Measurements from ENCODE around the gene FAM53A.

FAM53A gene

DNA sequence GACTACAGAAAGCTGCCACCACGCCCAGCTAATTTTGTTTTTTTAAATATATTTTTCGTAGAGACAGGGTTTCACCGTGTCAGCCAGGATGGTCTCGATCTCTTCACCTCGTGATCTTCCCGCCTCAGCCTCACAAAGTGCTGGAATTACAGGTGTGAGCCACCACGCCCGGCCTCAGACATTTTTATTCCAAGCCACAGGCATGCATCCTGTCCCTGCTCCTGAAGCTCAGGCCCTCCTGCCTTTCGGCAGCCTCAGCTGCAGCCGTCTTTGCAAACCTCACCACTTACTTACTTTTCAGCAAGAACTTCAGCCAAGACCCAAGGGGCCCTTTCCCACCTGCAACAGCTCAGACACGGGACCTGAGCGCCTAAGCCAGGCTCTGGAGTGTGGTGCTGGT, 26.0 kb downstream of the FAM53A start:
- Histone ChIP-seq H3K4me1 (ENCODE audit: control insufficient read depth, insufficient read depth, low read length) (no peaks in the 10 kb centered on the region), H3K36me3 (ENCODE audit: control insufficient read depth, insufficient read depth, low read length) (no peaks in the 10 kb centered on the region), H3K27me3 (ENCODE audit: control insufficient read depth, insufficient read depth, low read length) (no peaks in the 10 kb centered on the region), H3K9me3 (ENCODE audit: control insufficient read depth, insufficient read depth, low read length) (no peaks in the 10 kb centered on the region), H3K4me3 (ENCODE audit: low read length) (no peak overlapping the region), H3K27ac (ENCODE audit: low read length) (no peak overlapping the region)
- no peak for DNase-seq (ENCODE audit: low read depth, low spot score)
- no CpG with 5 or more reads among the region's 12 CpGs for WGBS (ENCODE audit: insufficient coverage, insufficient read length)

DNA sequence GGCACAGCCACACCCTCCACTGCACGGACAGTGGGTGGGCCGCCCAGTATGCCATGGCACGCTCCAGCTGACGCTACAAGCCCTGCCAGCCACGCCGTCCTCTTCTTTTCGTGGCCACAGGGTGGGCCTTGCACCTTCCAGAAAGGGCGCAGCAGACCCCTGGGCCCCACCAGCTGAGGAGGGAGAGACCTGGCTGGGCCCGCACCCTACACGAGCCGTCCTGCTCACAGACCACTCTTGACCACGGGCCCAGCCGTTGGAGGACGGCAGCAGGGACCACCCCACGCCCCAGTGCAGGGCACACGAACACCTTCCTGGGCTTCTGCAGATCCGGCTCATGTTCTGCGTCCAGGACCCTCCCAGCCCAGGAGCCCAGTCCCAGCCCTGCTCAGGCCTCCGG, 27.1 kb downstream of the FAM53A start:
- no peaks in the 10 kb centered on the region for H3K9me3 ChIP-seq (ENCODE audit: control insufficient read depth, insufficient read depth, low read length)
- no peaks in the 10 kb centered on the region for H3K4me1 ChIP-seq (ENCODE audit: control insufficient read depth, insufficient read depth, low read length)
- H3K4me3 ChIP-seq (ENCODE audit: low read length): no peak overlapping the region
- no peak overlapping the region for H3K27ac ChIP-seq (ENCODE audit: low read length)
- WGBS (ENCODE audit: insufficient coverage, insufficient read length): no CpG with 5 or more reads among the region's 19 CpGs
- DNase-seq (ENCODE audit: low read depth, low spot score): no peak
- no peaks in the 10 kb centered on the region for H3K27me3 ChIP-seq (ENCODE audit: control insufficient read depth, insufficient read depth, low read length)
- no peaks in the 10 kb centered on the region for H3K36me3 ChIP-seq (ENCODE audit: control insufficient read depth, insufficient read depth, low read length)

DNA sequence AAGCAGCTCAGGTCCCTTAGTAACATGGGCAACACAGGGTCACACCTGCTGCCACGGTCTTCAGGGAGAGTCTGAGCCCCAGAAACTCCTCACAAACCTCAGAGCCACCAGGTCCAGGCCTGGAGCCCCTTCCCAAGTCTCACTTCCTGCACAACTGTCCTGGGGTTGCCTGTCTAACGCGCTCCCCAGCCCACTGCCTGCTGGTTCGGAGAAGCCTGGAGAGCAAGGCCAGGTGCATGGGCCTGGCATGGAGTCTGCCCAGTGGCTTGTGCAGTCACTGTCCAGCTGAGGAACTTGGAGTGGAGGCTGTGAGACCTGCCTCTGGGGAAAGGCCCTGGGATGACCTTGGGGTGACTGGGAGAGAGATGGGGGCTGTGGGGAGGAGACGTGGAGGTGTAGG, 28.0 kb downstream of the FAM53A start:
- Histone ChIP-seq H3K27me3 (ENCODE audit: control insufficient read depth, insufficient read depth, low read length) (no peaks in the 10 kb centered on the region), H3K36me3 (ENCODE audit: control insufficient read depth, insufficient read depth, low read length) (no peaks in the 10 kb centered on the region), H3K9me3 (ENCODE audit: control insufficient read depth, insufficient read depth, low read length) (no peaks in the 10 kb centered on the region), H3K4me3 (ENCODE audit: low read length) (no peak overlapping the region), H3K4me1 (ENCODE audit: control insufficient read depth, insufficient read depth, low read length) (no peaks in the 10 kb centered on the region), H3K27ac (ENCODE audit: low read length) (no peak overlapping the region)
- no CpG with 5 or more reads among the region's 5 CpGs for WGBS (ENCODE audit: insufficient coverage, insufficient read length)
- no peak for DNase-seq (ENCODE audit: low read depth, low spot score)

DNA sequence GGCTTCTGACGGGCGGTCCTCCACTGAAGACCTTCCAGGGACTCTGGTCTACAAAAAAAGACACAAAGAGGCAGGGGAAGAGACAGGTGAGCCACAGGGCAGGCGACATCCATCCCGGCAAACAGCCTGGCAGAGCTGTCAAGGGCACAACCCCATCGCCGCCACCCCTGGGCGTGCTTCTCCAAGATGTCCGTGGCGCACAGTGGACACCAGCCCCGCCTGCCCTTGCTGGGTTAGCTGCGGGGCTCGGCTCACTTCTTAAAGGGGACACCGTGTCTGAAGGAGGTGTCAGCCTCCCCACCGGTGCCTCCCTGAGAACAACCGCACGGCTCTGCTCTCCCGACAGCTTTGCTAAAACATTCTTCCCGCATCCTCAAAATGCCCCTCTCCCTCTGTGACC, 28.4 kb downstream of the FAM53A start:
- no peak for DNase-seq (ENCODE audit: low read depth, low spot score)
- Histone ChIP-seq H3K4me1 (ENCODE audit: control insufficient read depth, insufficient read depth, low read length) (no peaks in the 10 kb centered on the region), H3K27ac (ENCODE audit: low read length) (no peak overlapping the region), H3K4me3 (ENCODE audit: low read length) (no peak overlapping the region), H3K36me3 (ENCODE audit: control insufficient read depth, insufficient read depth, low read length) (no peaks in the 10 kb centered on the region), H3K9me3 (ENCODE audit: control insufficient read depth, insufficient read depth, low read length) (no peaks in the 10 kb centered on the region), H3K27me3 (ENCODE audit: control insufficient read depth, insufficient read depth, low read length) (no peaks in the 10 kb centered on the region)
- no CpG with 5 or more reads among the region's 18 CpGs for WGBS (ENCODE audit: insufficient coverage, insufficient read length)

DNA sequence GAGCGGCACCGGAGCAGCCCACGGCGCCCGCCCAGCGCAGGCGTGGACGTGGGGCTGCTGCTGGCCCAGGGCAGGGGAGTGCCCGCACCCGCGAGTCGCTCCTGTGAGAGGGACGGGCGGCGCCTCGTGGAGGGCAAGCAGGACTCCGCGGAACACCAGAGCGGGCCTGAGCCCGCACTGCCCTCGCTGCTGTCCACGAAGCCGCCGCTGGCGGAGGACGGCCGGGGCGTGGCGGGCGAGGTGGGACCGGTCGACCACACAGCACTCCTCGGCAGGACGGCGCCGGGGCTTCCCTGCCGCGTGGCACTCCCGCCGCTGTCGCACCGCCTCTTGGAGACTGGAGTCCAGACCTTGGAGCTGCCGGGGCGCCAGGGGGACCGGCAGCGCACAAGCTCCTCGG, 29.0 kb downstream of the FAM53A start:
- DNase-seq (ENCODE audit: low read depth, low spot score): no peak
- no CpG with 5 or more reads among the region's 47 CpGs for WGBS (ENCODE audit: insufficient coverage, insufficient read length)
- H3K4me3 ChIP-seq (ENCODE audit: low read length): no peak overlapping the region

DNA sequence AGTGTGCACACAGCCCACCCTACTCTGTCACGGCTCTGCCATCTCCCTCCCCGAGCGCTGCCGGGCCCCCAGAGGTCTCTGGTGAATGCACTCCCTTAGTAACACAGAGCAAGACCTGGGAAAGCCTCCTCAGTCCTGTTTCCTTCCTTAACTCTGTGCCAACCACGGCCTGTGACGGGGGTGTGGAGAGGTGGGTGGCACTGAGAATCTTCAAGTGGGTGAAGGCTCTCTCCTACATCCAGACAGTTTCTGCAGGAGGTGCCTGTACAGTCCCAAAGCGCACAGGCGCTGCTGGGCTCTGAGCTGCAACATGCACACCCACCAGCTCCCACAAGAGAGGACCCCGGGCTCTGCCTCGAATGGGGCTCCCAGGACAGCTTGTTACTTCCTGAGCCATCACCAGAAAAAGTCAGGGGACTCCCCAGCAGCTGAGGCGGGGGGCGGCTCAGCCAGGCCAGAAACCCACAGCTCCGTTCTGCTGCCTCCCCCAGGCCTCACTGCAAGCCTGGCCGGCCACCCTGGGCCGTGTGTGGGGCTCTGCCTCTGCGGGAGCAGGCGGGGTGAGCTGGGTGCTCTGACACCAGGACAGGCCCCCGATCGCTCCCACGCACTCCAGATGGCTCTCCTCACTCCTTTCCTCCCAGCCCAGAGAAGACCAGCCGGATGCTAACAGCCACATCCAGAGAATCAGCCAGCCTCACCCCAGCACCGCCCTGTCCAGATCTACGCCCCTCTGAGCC, 29.7 kb downstream of the FAM53A start:
- Histone ChIP-seq H3K27me3 (ENCODE audit: control insufficient read depth, insufficient read depth, low read length) (no peaks in the 10 kb centered on the region), H3K4me3 (ENCODE audit: low read length) (no peak overlapping the region), H3K27ac (ENCODE audit: low read length) (no peak overlapping the region), H3K4me1 (ENCODE audit: control insufficient read depth, insufficient read depth, low read length) (no peaks in the 10 kb centered on the region), H3K36me3 (ENCODE audit: control insufficient read depth, insufficient read depth, low read length) (no peaks in the 10 kb centered on the region), H3K9me3 (ENCODE audit: control insufficient read depth, insufficient read depth, low read length) (no peaks in the 10 kb centered on the region)
- DNase-seq (ENCODE audit: low read depth, low spot score): no peak
- WGBS (ENCODE audit: insufficient coverage, insufficient read length): no CpG with 5 or more reads among the region's 23 CpGs

More for the DNA sequence above, 29.0 kb downstream of the FAM53A start:
- Histone ChIP-seq H3K27me3 (ENCODE audit: control insufficient read depth, insufficient read depth, low read length) (no peaks in the 10 kb centered on the region), H3K27ac (ENCODE audit: low read length) (no peak overlapping the region), H3K36me3 (ENCODE audit: control insufficient read depth, insufficient read depth, low read length) (no peaks in the 10 kb centered on the region), H3K9me3 (ENCODE audit: control insufficient read depth, insufficient read depth, low read length) (no peaks in the 10 kb centered on the region), H3K4me1 (ENCODE audit: control insufficient read depth, insufficient read depth, low read length) (no peaks in the 10 kb centered on the region)

DNA sequence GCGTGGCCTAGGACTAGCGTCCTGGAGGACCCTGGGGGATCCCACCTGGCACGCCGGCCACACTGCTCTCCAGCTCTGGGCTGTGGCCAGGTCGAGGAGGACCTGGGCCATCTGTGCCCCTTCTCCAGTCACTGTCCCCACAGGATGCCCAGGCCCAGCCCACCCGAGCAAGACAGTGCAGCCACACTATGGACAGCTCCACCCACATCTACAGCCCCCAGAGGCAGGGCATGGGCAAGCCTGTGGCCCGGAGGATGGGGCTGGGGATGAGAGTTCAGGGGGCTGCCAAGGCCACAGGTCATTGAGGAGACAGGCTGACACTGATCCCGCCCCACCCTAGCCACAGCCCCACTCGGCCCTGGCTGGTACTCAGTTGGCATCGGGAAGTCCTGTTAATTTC, 30.3 kb downstream of the FAM53A start:
- H3K27me3 ChIP-seq (ENCODE audit: control insufficient read depth, insufficient read depth, low read length): no peaks in the 10 kb centered on the region
- DNase-seq (ENCODE audit: low read depth, low spot score): no peak
- WGBS (ENCODE audit: insufficient coverage, insufficient read length): no CpG with 5 or more reads among the region's 10 CpGs

DNA sequence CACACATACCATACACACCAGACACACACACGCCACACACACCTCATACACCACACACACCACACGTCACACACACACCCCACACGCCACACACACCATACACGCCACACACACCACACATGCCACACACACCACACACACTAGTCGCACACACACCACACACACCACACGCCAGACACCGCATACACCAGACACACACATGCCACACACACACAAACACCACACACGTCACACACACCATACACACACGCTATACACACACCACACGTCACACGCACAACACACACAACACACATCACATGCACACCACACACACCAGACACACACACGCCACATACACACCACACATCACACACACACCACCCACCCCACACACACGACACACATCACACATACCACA, 32.0 kb downstream of the FAM53A start:
- H3K4me1 ChIP-seq (ENCODE audit: control insufficient read depth, insufficient read depth, low read length): no peaks in the 10 kb centered on the region
- H3K9me3 ChIP-seq (ENCODE audit: control insufficient read depth, insufficient read depth, low read length): no peaks in the 10 kb centered on the region
- no peak overlapping the region for H3K27ac ChIP-seq (ENCODE audit: low read length)
- no peaks in the 10 kb centered on the region for H3K36me3 ChIP-seq (ENCODE audit: control insufficient read depth, insufficient read depth, low read length)
- no peaks in the 10 kb centered on the region for H3K27me3 ChIP-seq (ENCODE audit: control insufficient read depth, insufficient read depth, low read length)
- H3K4me3 ChIP-seq (ENCODE audit: low read length): no peak overlapping the region
- no peak for DNase-seq (ENCODE audit: low read depth, low spot score)
- 100% methylated on average over 12 of the region's 13 CpGs for WGBS (ENCODE audit: insufficient coverage, insufficient read length)

More for the DNA sequence above, 30.3 kb downstream of the FAM53A start:
- Histone ChIP-seq H3K9me3 (ENCODE audit: control insufficient read depth, insufficient read depth, low read length) (no peaks in the 10 kb centered on the region), H3K36me3 (ENCODE audit: control insufficient read depth, insufficient read depth, low read length) (no peaks in the 10 kb centered on the region), H3K4me1 (ENCODE audit: control insufficient read depth, insufficient read depth, low read length) (no peaks in the 10 kb centered on the region), H3K4me3 (ENCODE audit: low read length) (no peak overlapping the region), H3K27ac (ENCODE audit: low read length) (no peak overlapping the region)

DNA sequence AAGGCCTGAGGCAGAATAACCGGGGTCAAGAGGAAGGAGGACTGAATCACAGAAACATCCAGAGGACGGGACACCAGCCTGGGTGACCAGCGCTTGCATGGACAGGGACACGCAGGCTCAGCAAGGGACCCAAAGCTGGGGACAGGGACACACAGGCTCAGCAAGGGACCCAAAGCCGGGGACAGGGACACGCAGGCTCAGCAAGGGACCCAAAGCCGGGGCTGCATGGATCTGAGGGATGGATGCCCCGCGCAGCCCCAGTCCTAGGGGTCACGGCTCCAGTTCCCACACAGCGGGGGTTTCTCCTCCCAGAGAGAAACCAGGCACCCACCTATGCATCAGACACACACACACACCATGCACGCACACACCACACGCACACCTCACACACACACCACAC, 32.5 kb downstream of the FAM53A start:
- H3K9me3 ChIP-seq (ENCODE audit: control insufficient read depth, insufficient read depth, low read length): no peaks in the 10 kb centered on the region
- no peaks in the 10 kb centered on the region for H3K4me1 ChIP-seq (ENCODE audit: control insufficient read depth, insufficient read depth, low read length)
- WGBS (ENCODE audit: insufficient coverage, insufficient read length): 100% methylated on average over 2 of the region's 13 CpGs
- H3K27ac ChIP-seq (ENCODE audit: low read length): no peak overlapping the region
- DNase-seq (ENCODE audit: low read depth, low spot score): no peak
- H3K36me3 ChIP-seq (ENCODE audit: control insufficient read depth, insufficient read depth, low read length): no peaks in the 10 kb centered on the region
- H3K27me3 ChIP-seq (ENCODE audit: control insufficient read depth, insufficient read depth, low read length): no peaks in the 10 kb centered on the region
- H3K4me3 ChIP-seq (ENCODE audit: low read length): no peak overlapping the region

DNA sequence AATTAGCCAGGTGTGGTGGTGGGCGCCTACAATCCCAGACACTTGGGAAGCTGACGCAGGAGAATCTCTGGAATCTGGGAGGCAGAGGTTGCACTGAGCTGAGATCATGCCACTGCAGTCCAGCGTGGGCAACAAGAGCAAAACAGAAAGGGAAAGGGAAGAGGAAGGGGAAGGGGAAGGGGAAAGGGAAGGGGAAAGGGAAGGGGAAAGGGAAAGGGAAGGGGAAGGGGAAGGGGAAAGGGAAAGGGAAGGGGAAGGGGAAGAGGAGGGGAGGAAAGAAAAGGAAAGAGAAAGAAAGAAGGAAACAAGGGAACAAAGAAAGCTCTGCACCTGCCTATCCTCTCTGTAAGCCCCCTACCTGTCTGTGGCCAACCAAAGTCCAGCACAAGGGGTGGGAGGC, 35.2 kb downstream of the FAM53A start:
- no peaks in the 10 kb centered on the region for H3K36me3 ChIP-seq (ENCODE audit: control insufficient read depth, insufficient read depth, low read length)
- no peaks in the 10 kb centered on the region for H3K27me3 ChIP-seq (ENCODE audit: control insufficient read depth, insufficient read depth, low read length)
- no peak for DNase-seq (ENCODE audit: low read depth, low spot score)
- WGBS (ENCODE audit: insufficient coverage, insufficient read length): no CpG with 5 or more reads among the region's 3 CpGs
- H3K4me1 ChIP-seq (ENCODE audit: control insufficient read depth, insufficient read depth, low read length): no peaks in the 10 kb centered on the region; the same call in 1 of the 2 replicates
- no peaks in the 10 kb centered on the region for H3K9me3 ChIP-seq (ENCODE audit: control insufficient read depth, insufficient read depth, low read length)
- H3K4me3 ChIP-seq (ENCODE audit: low read length): no peak overlapping the region
- no peak overlapping the region for H3K27ac ChIP-seq (ENCODE audit: low read length)

DNA sequence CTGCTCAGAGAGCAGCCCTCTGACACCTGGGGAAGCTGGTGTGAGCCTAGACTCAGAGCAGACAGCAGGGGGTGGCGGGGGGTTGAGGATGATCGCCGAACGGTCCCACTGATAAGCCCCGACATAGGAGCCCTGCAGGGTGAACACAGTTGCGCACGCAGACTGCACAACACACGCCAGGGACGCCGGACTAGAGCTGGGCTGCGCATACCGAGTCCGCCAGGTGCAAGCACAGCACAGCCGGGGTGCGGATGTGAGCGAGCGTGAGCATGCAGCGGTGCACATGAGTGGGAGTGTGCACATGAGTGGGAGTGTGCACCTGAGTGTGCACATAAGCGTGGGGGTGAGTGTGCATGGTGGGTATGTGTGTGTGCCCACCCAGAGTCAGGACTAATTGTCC, 36.7 kb downstream of the FAM53A start:
- no peaks in the 10 kb centered on the region for H3K36me3 ChIP-seq (ENCODE audit: control insufficient read depth, insufficient read depth, low read length)
- no peak for DNase-seq (ENCODE audit: low read depth, low spot score)
- WGBS (ENCODE audit: insufficient coverage, insufficient read length): no CpG with 5 or more reads among the region's 19 CpGs
- H3K27ac ChIP-seq (ENCODE audit: low read length): no peak overlapping the region
- no peaks in the 10 kb centered on the region for H3K27me3 ChIP-seq (ENCODE audit: control insufficient read depth, insufficient read depth, low read length)
- H3K4me3 ChIP-seq (ENCODE audit: low read length): no peak overlapping the region
- no peaks in the 10 kb centered on the region for H3K9me3 ChIP-seq (ENCODE audit: control insufficient read depth, insufficient read depth, low read length)
- no peaks in the 10 kb centered on the region; the same call in 1 of the 2 replicates for H3K4me1 ChIP-seq (ENCODE audit: control insufficient read depth, insufficient read depth, low read length)

All from iPS DF 6.9 (cell line).